SU-DHL-6 (cell line): Measurements from ENCODE around the gene CR1L.

ENCODE experiments used
- EZH2phosphoT487 ChIP-seq: fragments of 200-600 bp; sonication (generic), shearing (Covaris generic); conservative IDR thresholded peaks from 2 replicates; pipeline ENCODE4 v1.6.1; 2018; ENCODE audit warnings: mild to moderate bottlenecking, antibody characterized with exemption, low read length, moderate library complexity, mixed read lengths
- TF ChIP-seq, protein P1 (sequence below): fragments of 200-600 bp; sonication (generic); IDR thresholded peaks from one replicate; pipeline ENCODE4 v1.5.1; 2017; ENCODE audit warnings: antibody characterized with exemption, mild to moderate bottlenecking, low read length, moderate library complexity; ENCODE audit not compliant: insufficient read depth, poor library complexity, severe bottlenecking

DNA sequence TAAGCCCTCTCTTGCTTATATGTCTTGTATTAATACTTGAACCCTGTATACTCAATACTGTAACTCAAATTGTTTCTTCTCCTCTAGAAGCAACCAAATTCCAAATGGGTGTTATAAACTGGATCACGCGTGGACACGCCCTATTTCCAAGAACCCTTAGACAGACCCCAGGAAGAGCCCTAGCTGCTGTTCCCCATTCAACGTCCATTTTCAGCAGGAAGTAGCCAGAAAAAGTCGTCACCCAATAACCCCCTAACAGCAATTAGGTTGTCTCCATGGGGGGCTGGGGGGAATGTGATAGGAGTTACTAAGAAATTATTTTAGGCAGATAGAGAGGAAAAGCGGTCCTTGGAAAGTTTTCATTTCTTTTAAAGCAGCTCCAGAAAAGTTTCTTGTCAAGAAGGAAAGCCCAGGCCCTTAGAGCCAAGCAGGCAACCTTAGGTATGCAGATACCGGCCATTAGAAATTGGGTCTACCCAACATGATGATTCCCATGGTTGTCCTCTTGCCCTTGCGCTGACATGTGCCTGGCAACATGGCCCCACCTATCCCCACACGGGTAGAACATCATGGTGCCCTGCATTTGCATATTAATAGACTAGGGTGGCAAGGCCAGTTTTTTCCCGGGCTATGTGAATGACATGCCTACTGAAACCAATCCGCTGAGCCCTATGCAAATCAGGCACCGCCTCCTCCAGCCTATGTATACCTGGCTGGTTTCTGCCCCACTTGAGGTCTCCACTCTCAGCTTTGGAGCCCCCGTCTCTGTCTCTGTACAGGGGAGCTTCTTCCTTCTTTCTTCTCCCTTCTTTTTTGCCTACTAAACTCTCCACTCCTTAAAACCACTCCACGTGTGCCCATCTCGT, 102.9 kb downstream of the CR1L start:
- TF ChIP-seq, protein P1, sequence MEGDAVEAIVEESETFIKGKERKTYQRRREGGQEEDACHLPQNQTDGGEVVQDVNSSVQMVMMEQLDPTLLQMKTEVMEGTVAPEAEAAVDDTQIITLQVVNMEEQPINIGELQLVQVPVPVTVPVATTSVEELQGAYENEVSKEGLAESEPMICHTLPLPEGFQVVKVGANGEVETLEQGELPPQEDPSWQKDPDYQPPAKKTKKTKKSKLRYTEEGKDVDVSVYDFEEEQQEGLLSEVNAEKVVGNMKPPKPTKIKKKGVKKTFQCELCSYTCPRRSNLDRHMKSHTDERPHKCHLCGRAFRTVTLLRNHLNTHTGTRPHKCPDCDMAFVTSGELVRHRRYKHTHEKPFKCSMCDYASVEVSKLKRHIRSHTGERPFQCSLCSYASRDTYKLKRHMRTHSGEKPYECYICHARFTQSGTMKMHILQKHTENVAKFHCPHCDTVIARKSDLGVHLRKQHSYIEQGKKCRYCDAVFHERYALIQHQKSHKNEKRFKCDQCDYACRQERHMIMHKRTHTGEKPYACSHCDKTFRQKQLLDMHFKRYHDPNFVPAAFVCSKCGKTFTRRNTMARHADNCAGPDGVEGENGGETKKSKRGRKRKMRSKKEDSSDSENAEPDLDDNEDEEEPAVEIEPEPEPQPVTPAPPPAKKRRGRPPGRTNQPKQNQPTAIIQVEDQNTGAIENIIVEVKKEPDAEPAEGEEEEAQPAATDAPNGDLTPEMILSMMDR = no peak
- no peak for TF ChIP-seq EZH2phosphoT487
